ENCODE measurements around the gene G2E3.
"Not testable (repeated sequence)": the region's sequence is repeated elsewhere in the genome, so short reads cannot be mapped to it uniquely, and the experiment has no call there.

DNA sequence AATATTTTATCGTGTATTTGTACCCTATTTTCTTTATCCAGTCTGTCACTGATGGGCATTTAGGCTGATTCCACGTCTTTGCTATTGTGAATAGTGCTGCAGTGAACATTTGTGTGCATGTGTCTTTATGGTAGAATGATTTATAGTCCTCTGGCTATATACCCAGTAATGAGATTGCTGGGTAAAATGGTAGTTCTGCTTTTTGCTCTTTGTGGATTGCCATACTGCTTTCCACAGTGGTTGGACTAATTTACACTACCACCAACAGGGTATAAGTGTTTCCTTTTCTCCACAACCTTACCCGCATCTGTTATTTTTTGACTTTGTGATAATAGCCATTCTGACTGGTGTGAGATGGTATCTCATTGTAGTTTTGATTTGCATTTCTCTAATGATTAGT lies 15.8 kb downstream of the G2E3 start:
- TF ChIP-seq POLR2A (IDR thresholded peaks at IDR 0.05), result not testable (repeated sequence)
- TF ChIP-seq, protein P1, sequence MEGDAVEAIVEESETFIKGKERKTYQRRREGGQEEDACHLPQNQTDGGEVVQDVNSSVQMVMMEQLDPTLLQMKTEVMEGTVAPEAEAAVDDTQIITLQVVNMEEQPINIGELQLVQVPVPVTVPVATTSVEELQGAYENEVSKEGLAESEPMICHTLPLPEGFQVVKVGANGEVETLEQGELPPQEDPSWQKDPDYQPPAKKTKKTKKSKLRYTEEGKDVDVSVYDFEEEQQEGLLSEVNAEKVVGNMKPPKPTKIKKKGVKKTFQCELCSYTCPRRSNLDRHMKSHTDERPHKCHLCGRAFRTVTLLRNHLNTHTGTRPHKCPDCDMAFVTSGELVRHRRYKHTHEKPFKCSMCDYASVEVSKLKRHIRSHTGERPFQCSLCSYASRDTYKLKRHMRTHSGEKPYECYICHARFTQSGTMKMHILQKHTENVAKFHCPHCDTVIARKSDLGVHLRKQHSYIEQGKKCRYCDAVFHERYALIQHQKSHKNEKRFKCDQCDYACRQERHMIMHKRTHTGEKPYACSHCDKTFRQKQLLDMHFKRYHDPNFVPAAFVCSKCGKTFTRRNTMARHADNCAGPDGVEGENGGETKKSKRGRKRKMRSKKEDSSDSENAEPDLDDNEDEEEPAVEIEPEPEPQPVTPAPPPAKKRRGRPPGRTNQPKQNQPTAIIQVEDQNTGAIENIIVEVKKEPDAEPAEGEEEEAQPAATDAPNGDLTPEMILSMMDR (IDR thresholded peaks at IDR 0.05), result not testable (repeated sequence)

All from body of pancreas (tissue), 4 donors.